RWPE2 (cell line): ENCODE results near the gene ABHD2.

Experiments used
- ATAC-seq: fragments of 200-7000 bp; cut with Tn5 transposase; 3 replicates; pipeline ENCODE4 v1.9.1; 2021; ENCODE audit warnings: low read depth
- DNase-seq: peaks from one replicate; pipeline ENCODE4 v3.0.0-alpha.2; 2020; ENCODE audit warnings: low spot score
- H3K27ac ChIP-seq: fragments of 450-650 bp; 2 replicates; pipeline ENCODE4 v1.5.1; 2017; ENCODE audit warnings: mild to moderate bottlenecking; ENCODE audit not compliant: poor library complexity, severe bottlenecking
- H3K27me3 ChIP-seq: fragments of 250-450 bp; sonication (Bioruptor Pico); 2 replicates; pipeline ENCODE4 v1.5.1; 2021; ENCODE audit warnings: mild to moderate bottlenecking, moderate library complexity; ENCODE audit not compliant: insufficient read depth, poor library complexity, severe bottlenecking
- H3K36me3 ChIP-seq: fragments of 250-450 bp; sonication (Bioruptor Pico); 2 replicates; pipeline ENCODE4 v1.5.1; 2020; ENCODE audit warnings: low read depth, mild to moderate bottlenecking, moderate library complexity
- H3K4me1 ChIP-seq: fragments of 250-450 bp; sonication (Bioruptor Pico); 2 replicates; pipeline ENCODE4 v1.5.1; 2021; ENCODE audit warnings: mild to moderate bottlenecking, moderate library complexity; ENCODE audit not compliant: insufficient read depth, poor library complexity, severe bottlenecking
- H3K4me3 ChIP-seq: fragments of 250-450 bp; sonication (Bioruptor Pico); 2 replicates; pipeline ENCODE4 v1.5.1; 2021; ENCODE audit warnings: mild to moderate bottlenecking, moderate library complexity; ENCODE audit not compliant: severe bottlenecking
- H3K9me3 ChIP-seq: fragments of 250-450 bp; sonication (Bioruptor Pico); 2 replicates; pipeline ENCODE4 v1.5.1; 2021; ENCODE audit warnings: mild to moderate bottlenecking, moderate library complexity; ENCODE audit not compliant: severe bottlenecking
- CTCF ChIP-seq: fragments of 450-650 bp; IDR thresholded peaks from one replicate; pipeline ENCODE4 v1.5.1; 2017; ENCODE audit warnings: mild to moderate bottlenecking, moderate library complexity; ENCODE audit not compliant: poor library complexity, severe bottlenecking

The ABHD2 gene

GRCh38 chr15:89200182-89200581 lies 111.9 kb downstream of the ABHD2 start:
- Histone ChIP-seq H3K9me3 (no peaks in the 10 kb centered on the region), H3K4me3 (no peak overlapping the region), H3K27ac (no peak overlapping the region), H3K36me3 (no peaks in the 10 kb centered on the region), H3K4me1 (peaks cover 11% of the 10 kb centered on the region), H3K27me3 (no peaks in the 10 kb centered on the region)
- DNase-seq (no peak), ATAC-seq (no peak)
- no peak for TF ChIP-seq CTCF

GRCh38 chr15:89201465-89202005 lies 113.3 kb downstream of the ABHD2 start:
- DNase-seq (no peak), ATAC-seq (no peak)
- Histone ChIP-seq H3K36me3 (no peaks in the 10 kb centered on the region), H3K4me3 (no peak overlapping the region), H3K9me3 (no peaks in the 10 kb centered on the region), H3K4me1 (peaks cover 11% of the 10 kb centered on the region), H3K27ac (no peak overlapping the region), H3K27me3 (no peaks in the 10 kb centered on the region)
- TF ChIP-seq CTCF = no peak

GRCh38 chr15:89203705-89204273 lies 115.5 kb downstream of the ABHD2 start:
- ATAC-seq (peak; percentile 8; the same call in 1 of the 3 replicates), DNase-seq (no peak)
- Histone ChIP-seq H3K27me3 (no peaks in the 10 kb centered on the region), H3K4me3 (no peak overlapping the region), H3K27ac (no peak overlapping the region), H3K9me3 (no peaks in the 10 kb centered on the region), H3K36me3 (no peaks in the 10 kb centered on the region), H3K4me1 (no peaks in the 10 kb centered on the region)
- no peak for TF ChIP-seq CTCF

- H3K4me1 ChIP-seq = no peaks in the 10 kb centered on the region
- no peaks in the 10 kb centered on the region for H3K9me3 ChIP-seq
- no peaks in the 10 kb centered on the region for H3K36me3 ChIP-seq
- no peak for DNase-seq
- no peak overlapping the region for H3K4me3 ChIP-seq
- H3K27ac ChIP-seq = no peak overlapping the region
- no peak for ATAC-seq
- no peaks in the 10 kb centered on the region for H3K27me3 ChIP-seq
- no peak for TF ChIP-seq CTCF
Measured at GRCh38 chr15:89205991-89206585, 117.8 kb downstream of the ABHD2 start.

GRCh38 chr15:89206908-89207331 lies 118.7 kb downstream of the ABHD2 start:
- peak; percentile 86 for DNase-seq
- Histone ChIP-seq H3K4me3 (no peak overlapping the region), H3K9me3 (no peaks in the 10 kb centered on the region), H3K27ac (no peak overlapping the region), H3K36me3 (no peaks in the 10 kb centered on the region), H3K4me1 (no peaks in the 10 kb centered on the region), H3K27me3 (no peaks in the 10 kb centered on the region)
- peak; percentile 100 for TF ChIP-seq CTCF
- ATAC-seq = peak; percentile 93
